IMR-90 (cell line): Measurements from ENCODE around the gene KLHL11. TPM values are rescaled to one million over a fixed set of nuclear protein-coding genes. Genes with fewer than 3 reads are reported as not detected.

Experiments used
- ATAC-seq: fragments of 200-7000 bp; cut with Tn5 transposase; 2 replicates; pipeline ENCODE4 v1.9.1; 2020; ENCODE audit warnings: low read depth, mild to moderate bottlenecking, moderate library complexity
- BruUV-seq: library from RNA; stranded (reverse); fragments of 400-500 nt; replicated peaks from 2 replicates; lab custom pipeline; 2021; lab: Mats Ljungman, UMichigan
- CTCF ChIA-PET: fragments of 300-600 bp; formaldehyde crosslinking; extraction: SDS; loops from one replicate; lab custom pipeline; 2021; ENCODE audit warnings: antibody characterized with exemption; lab: Yijun Ruan, JAX
- POLR2A ChIA-PET: fragments of 300-600 bp; sonication (Branson Sonifier 250); formaldehyde crosslinking; loops from one replicate; lab custom pipeline; 2022; ENCODE audit warnings: antibody characterized with exemption; ENCODE audit not compliant: unreplicated experiment; lab: Charles Lee
- DNase-seq: peaks from one replicate; pipeline ENCODE4 v3.0.0; 2013
- H2AFZ ChIP-seq: replicated peaks from 2 replicates; pipeline ENCODE3; 2013; ENCODE audit warnings: low read length, mild to moderate bottlenecking; ENCODE audit not compliant: poor library complexity
- H2AK5ac ChIP-seq: 2 replicates; pipeline ENCODE4 v1.6.1; 2013; ENCODE audit warnings: low read depth, low read length, inconsistent platforms
- H2AK9ac ChIP-seq: replicated peaks from 2 replicates; pipeline ENCODE3; 2013; ENCODE audit warnings: mild to moderate bottlenecking, low read depth, low read length, moderate library complexity; ENCODE audit not compliant: poor library complexity
- H2BK120ac ChIP-seq: 2 replicates; pipeline ENCODE4 v1.6.1; 2013; ENCODE audit warnings: low read depth, low read length, inconsistent platforms
- H2BK15ac ChIP-seq: 3 replicates; pipeline ENCODE4 v1.6.1; 2013; ENCODE audit warnings: low read depth, low read length, inconsistent platforms
- H2BK20ac ChIP-seq: 2 replicates; pipeline ENCODE4 v1.6.1; 2013; ENCODE audit warnings: low read depth, mild to moderate bottlenecking, inconsistent platforms, low read length, moderate library complexity
- H2BK5ac ChIP-seq: 2 replicates; pipeline ENCODE4 v1.6.1; 2013; ENCODE audit warnings: mild to moderate bottlenecking, low read depth, low read length, inconsistent platforms; ENCODE audit not compliant: poor library complexity, severe bottlenecking
- H3K14ac ChIP-seq: replicated peaks from 2 replicates; pipeline ENCODE4 v1.6.1; 2013; ENCODE audit warnings: low read depth, low read length, inconsistent platforms
- H3K18ac ChIP-seq: 2 replicates; pipeline ENCODE4 v1.6.1; 2013; ENCODE audit warnings: low read depth, low read length, control low read depth
- H3K23ac ChIP-seq: 2 replicates; pipeline ENCODE4 v1.6.1; 2013; ENCODE audit warnings: low read depth, low read length, inconsistent platforms
- H3K27ac ChIP-seq: 2 replicates; pipeline ENCODE4 v1.5.1; 2013; ENCODE audit warnings: mild to moderate bottlenecking, control low read depth, low read length; ENCODE audit not compliant: insufficient read depth
- H3K27me3 ChIP-seq: 2 replicates; pipeline ENCODE4 v1.6.1; 2013; ENCODE audit warnings: low read length; ENCODE audit not compliant: control insufficient read depth, insufficient read depth
- H3K36me3 ChIP-seq: 2 replicates; pipeline ENCODE4 v1.6.1; 2013; ENCODE audit warnings: low read length, mixed read lengths; ENCODE audit not compliant: control insufficient read depth, insufficient read depth
- H3K4ac ChIP-seq: 2 replicates; pipeline ENCODE4 v1.6.1; 2013; ENCODE audit warnings: low read depth, low read length, inconsistent platforms
- H3K4me1 ChIP-seq: 2 replicates; pipeline ENCODE4 v1.6.1; 2013; ENCODE audit warnings: low read length, mixed read lengths; ENCODE audit not compliant: control insufficient read depth, insufficient read depth
- H3K4me2 ChIP-seq: 2 replicates; pipeline ENCODE4 v1.6.1; 2013; ENCODE audit warnings: low read depth, mild to moderate bottlenecking, control low read depth, low read length, moderate library complexity
- H3K4me3 ChIP-seq: 2 replicates; pipeline ENCODE4 v1.5.1; 2013; ENCODE audit warnings: low read depth, mild to moderate bottlenecking, control low read depth, low read length, moderate library complexity; ENCODE audit not compliant: insufficient read depth
- H3K56ac ChIP-seq: 2 replicates; pipeline ENCODE4 v1.6.1; 2013; ENCODE audit warnings: low read length, inconsistent platforms; ENCODE audit not compliant: insufficient read depth; ENCODE audit errors: extremely low read depth
- H3K79me1 ChIP-seq, 2 experiments: 2 replicates each; pipeline ENCODE4 v1.6.1; 2013; ENCODE audit warnings: low read length in 2 of 2, inconsistent platforms in 1 of 2, low read depth in 1 of 2
- H3K9ac ChIP-seq: 2 replicates; pipeline ENCODE4 v1.6.1; 2013; ENCODE audit warnings: low read depth, low read length, control low read depth
- H3K9me1 ChIP-seq: 2 replicates; pipeline ENCODE4 v1.6.1; 2013; ENCODE audit warnings: low read length, inconsistent platforms; ENCODE audit not compliant: insufficient read depth
- H3K9me3 ChIP-seq: 2 replicates; pipeline ENCODE4 v1.6.1; 2013; ENCODE audit warnings: low read length; ENCODE audit not compliant: control insufficient read depth, insufficient read depth
- H4K20me1 ChIP-seq: 2 replicates; pipeline ENCODE4 v1.6.1; 2013; ENCODE audit warnings: low read length, inconsistent platforms; ENCODE audit not compliant: insufficient read depth
- H4K5ac ChIP-seq: 2 replicates; pipeline ENCODE4 v1.6.1; 2013; ENCODE audit warnings: mild to moderate bottlenecking, low read depth, low read length, control low read depth
- H4K8ac ChIP-seq, 2 experiments: 2 replicates each; pipeline ENCODE4 v1.6.1; 2013; ENCODE audit warnings: low read depth in 2 of 2, low read length in 2 of 2, control low read depth in 1 of 2, inconsistent platforms in 1 of 2
- H4K91ac ChIP-seq: 2 replicates; pipeline ENCODE4 v1.6.1; 2013; ENCODE audit warnings: low read depth, low read length, inconsistent platforms; ENCODE audit not compliant: insufficient read depth
- CEBPB ChIP-seq: IDR thresholded peaks from 2 replicates; pipeline ENCODE4 v1.6.1; 2012; ENCODE audit warnings: low read depth, low read length, improper control_type of control experiment
- RAD21 ChIP-seq: IDR thresholded peaks from 2 replicates; pipeline ENCODE4 v1.6.1; 2012; ENCODE audit warnings: low read length, improper control_type of control experiment
- WGBS, 2 experiments: methylation state at CpG; one replicate each; pipeline versions ENCODE4 v1.1.5 to v1.1.7; 2013; ENCODE audit warnings: missing lambda C conversion rate in 2 of 2; ENCODE audit not compliant: insufficient read length in 1 of 2; ENCODE audit errors: extremely low coverage in 2 of 2; 5-methylcytosine and 5-hydroxymethylcytosine counted together
- dilution Hi-C: fragments of 300-500 bp; cut with HindIII; formaldehyde crosslinking; loops from one replicate; pipeline ENCODE4 v1.14.3; 2018; ENCODE audit warnings: low sequenced_read_pairs; ENCODE audit not compliant: unreplicated experiment
- in situ Hi-C: fragments of 300-500 bp; cut with MboI; formaldehyde crosslinking; loops from 3 replicates; pipeline ENCODE4 v1.14.3; 2019; ENCODE audit warnings: low sequenced_read_pairs, inconsistent platforms, mixed read lengths
- intact Hi-C: fragments of 100-400 bp; cut with micrococcal nuclease; formaldehyde crosslinking; loops from 2 replicates; pipeline ENCODE4 v1.10.0; 2022
- polyA plus RNA-seq, 3 experiments: library from polyadenylated mRNA; depleted of rRNA; stranded (reverse); fragments of >200 nt; gene quantifications; 2 replicates each; pipeline ENCODE4 v1.2.3, GENCODE V29; 2012; ENCODE audit warnings: low replicate concordance in 1 of 3
- total RNA-seq: library from RNA; depleted of rRNA; stranded (reverse); fragments of >200 nt; gene quantifications from 2 replicates; pipeline ENCODE4 v1.2.3, GENCODE V29; 2012

KLHL11 gene
- total and polyA plus RNA-seq, 2 of the 4 experiments (the other 2 are of a cell fraction): 4.1 to 38.5 TPM

DNA sequence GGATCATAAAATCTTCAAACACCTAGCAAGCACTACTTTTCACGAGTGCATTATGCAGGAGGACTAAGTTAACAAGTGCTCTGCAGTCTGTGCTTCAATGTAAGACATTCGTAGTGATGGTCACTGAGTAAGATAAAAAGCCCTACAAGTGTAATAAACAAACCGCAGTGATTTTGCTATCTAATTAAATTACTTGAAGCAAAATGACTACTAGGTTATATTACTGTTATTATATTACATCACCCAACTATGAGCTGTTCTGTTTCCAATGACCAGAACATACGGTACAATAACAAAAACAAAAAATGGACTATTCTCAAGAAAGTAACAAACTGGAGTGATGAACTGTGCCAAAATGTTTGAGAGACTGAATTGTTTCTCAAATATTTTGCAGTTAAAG lies 16.4 kb downstream of the KLHL11 start:
- Histone ChIP-seq H2BK15ac (no peak overlapping the region), H3K27ac (no peak overlapping the region), H4K5ac (no peak overlapping the region), H2AK5ac (no peak overlapping the region), H4K91ac (no peak overlapping the region), H2BK120ac (no peak overlapping the region), H2AFZ (no peak overlapping the region), H3K9me3 (no peaks in the 10 kb centered on the region), H2AK9ac (no peak overlapping the region), H3K79me1 (peaks cover 20 to 45% of the 10 kb centered on the region in 2 experiments), H3K4me3 (no peak overlapping the region), H2BK5ac (no peak overlapping the region), H3K9me1 (peaks cover 9% of the 10 kb centered on the region), H2BK20ac (no peak overlapping the region), H3K36me3 (peaks cover 7% of the 10 kb centered on the region), H3K4me2 (no peak overlapping the region), H3K4ac (no peak overlapping the region), H4K8ac (no peak overlapping the region), H3K14ac (0 out of 2 replicates have a peak overlapping the region, but pooled peaks have one; percentile 46), H3K27me3 (no peaks in the 10 kb centered on the region), H3K56ac (no peak overlapping the region), H3K18ac (no peak overlapping the region), H4K20me1 (peaks cover 33% of the 10 kb centered on the region), H3K9ac (no peak overlapping the region), H3K4me1 (0 out of 2 replicates have a peak, but pooled peaks cover 2% of the 10 kb centered on the region), H3K23ac (no peak overlapping the region)
- no TSS peak for BruUV-seq
- in situ Hi-C loops: no loop called here
- no CpG with 5 or more reads among the region's 4 CpGs for WGBS, 2 experiments
- ATAC-seq: peak; percentile 74
- peak; percentile 66 for DNase-seq
- CTCF ChIA-PET: interaction anchor here (2.0 kb wide), 1 partner anchor 15 kb away, joined by 6 read pairs; no protein-coding TSS in a partner anchor
- dilution Hi-C loops: no loop called here
- TF ChIP-seq RAD21 (no peak), CEBPB (0 out of 2 replicates have a peak, but pooled peaks have one; percentile 22)
- intact Hi-C loops: no loop called here
- POLR2A ChIA-PET: no interaction called here
